CD14-positive monocyte (primary cell): ENCODE data around the gene ADSL. TPM values are rescaled to one million over a fixed set of nuclear protein-coding genes. Genes with fewer than 3 reads are reported as not detected.

Experiments used
- DNase-seq, 3 donors: peaks; one replicate each; pipeline ENCODE4 v3.0.0-alpha.2; 2011 to 2022
- H2AFZ ChIP-seq: 2 replicates; pipeline ENCODE4 v1.6.0; 2012; ENCODE audit warnings: mild to moderate bottlenecking, low read depth, low read length, inconsistent platforms; ENCODE audit not compliant: insufficient read depth, poor library complexity, severe bottlenecking
- H3K27ac ChIP-seq, 2 donors: 1 replicate in 1 of 2; 2 replicates in 1 of 2; pipeline ENCODE4 v1.5.1; 2012 to 2013; ENCODE audit warnings: low read length in 2 of 2, control low read depth in 1 of 2, inconsistent platforms in 1 of 2, low read depth in 1 of 2, mild to moderate bottlenecking in 1 of 2
- H3K27me3 ChIP-seq, 2 donors: one replicate each; pipeline versions ENCODE4 v1.6.0 to v1.6.1; 2011 to 2013; ENCODE audit warnings: low read length in 2 of 2; ENCODE audit not compliant: control insufficient read depth in 2 of 2, insufficient read depth in 2 of 2
- H3K36me3 ChIP-seq, 2 donors: replicated peaks in 1 of 2; 1 replicate in 1 of 2; 2 replicates in 1 of 2; pipeline versions ENCODE4 v1.5.1 to v1.6.1; 2012 to 2013; ENCODE audit warnings: low read length in 2 of 2, control low read depth in 1 of 2, inconsistent platforms in 1 of 2, mild to moderate bottlenecking in 1 of 2; ENCODE audit not compliant: insufficient read depth in 2 of 2, control insufficient read depth in 1 of 2
- H3K4me1 ChIP-seq, 2 donors: 1 replicate in 1 of 2; 2 replicates in 1 of 2; pipeline versions ENCODE4 v1.5.1 to v1.6.1; 2012 to 2013; ENCODE audit warnings: low read length in 2 of 2, control low read depth in 1 of 2, inconsistent platforms in 1 of 2, mild to moderate bottlenecking in 1 of 2, moderate library complexity in 1 of 2; ENCODE audit not compliant: insufficient read depth in 2 of 2, control insufficient read depth in 1 of 2
- H3K4me2 ChIP-seq: replicated peaks from 2 replicates; pipeline ENCODE3; 2012; ENCODE audit warnings: low read length, moderate library complexity, mild to moderate bottlenecking; ENCODE audit not compliant: poor library complexity, severe bottlenecking; ENCODE audit errors: extremely low read depth
- H3K4me3 ChIP-seq, 3 experiments: fragments of 200-600 bp in 1 of 3; sonication (generic) in 1 of 3; replicated peaks in 1 of 3; 1 replicate in 2 of 3; 2 replicates in 1 of 3; pipeline ENCODE4 v1.5.1; 2011 to 2013; ENCODE audit warnings: low read length in 3 of 3, mild to moderate bottlenecking in 3 of 3, control low read depth in 2 of 3, low read depth in 2 of 3, inconsistent platforms in 1 of 3, moderate library complexity in 1 of 3
- H3K79me2 ChIP-seq: 2 replicates; pipeline ENCODE4 v1.6.0; 2012; ENCODE audit warnings: mild to moderate bottlenecking, control low read depth, inconsistent platforms, low read length, moderate library complexity; ENCODE audit not compliant: insufficient read depth
- H3K9ac ChIP-seq: 2 replicates; pipeline ENCODE4 v1.6.0; 2017; ENCODE audit warnings: low read length, mild to moderate bottlenecking; ENCODE audit not compliant: insufficient read depth, poor library complexity, severe bottlenecking
- H3K9me3 ChIP-seq, 2 donors: replicated peaks in 1 of 2; 1 replicate in 1 of 2; 2 replicates in 1 of 2; pipeline versions ENCODE4 v1.5.1 to v1.6.1; 2012 to 2013; ENCODE audit warnings: low read length in 2 of 2, control low read depth in 1 of 2; ENCODE audit not compliant: control insufficient read depth in 1 of 2, insufficient read depth in 1 of 2
- H4K20me1 ChIP-seq: 2 replicates; pipeline ENCODE4 v1.6.0; 2012; ENCODE audit warnings: mild to moderate bottlenecking, low read length, control low read depth, moderate library complexity; ENCODE audit not compliant: insufficient read depth
- H3K27ac Mint-ChIP-seq, 7 donors: one replicate each; pipeline ENCODE4 v1.8.0; 2020; ENCODE audit warnings: mild to moderate bottlenecking in 7 of 7, mixed read lengths in 7 of 7, moderate library complexity in 6 of 7, inconsistent platforms in 2 of 7
- H3K27me3 Mint-ChIP-seq, 3 donors: one replicate each; pipeline ENCODE4 v1.8.0; 2021 to 2022; ENCODE audit warnings: low read depth in 3 of 3, mild to moderate bottlenecking in 3 of 3, mixed read lengths in 3 of 3, moderate library complexity in 3 of 3, inconsistent platforms in 1 of 3
- H3K36me3 Mint-ChIP-seq, 2 donors: one replicate each; pipeline ENCODE4 v1.8.0; 2020; ENCODE audit warnings: mixed read lengths in 2 of 2, inconsistent platforms in 1 of 2, mild to moderate bottlenecking in 1 of 2
- H3K4me1 Mint-ChIP-seq: one replicate; pipeline ENCODE4 v1.8.0; 2020; ENCODE audit warnings: mild to moderate bottlenecking, mixed read lengths
- H3K4me3 Mint-ChIP-seq, 2 donors: one replicate each; pipeline ENCODE4 v1.8.0; 2020; ENCODE audit warnings: mild to moderate bottlenecking in 2 of 2, mixed read lengths in 2 of 2, moderate library complexity in 1 of 2
- H3K9me3 Mint-ChIP-seq, 7 donors: one replicate each; pipeline ENCODE4 v1.8.0; 2020 to 2022; ENCODE audit warnings: mixed read lengths in 7 of 7, mild to moderate bottlenecking in 6 of 7, moderate library complexity in 6 of 7, inconsistent platforms in 2 of 7
- CTCF ChIP-seq: fragments of 200-600 bp; IDR thresholded peaks from one replicate; pipeline ENCODE4 v1.8.0; 2022; ENCODE audit warnings: antibody characterized with exemption, mild to moderate bottlenecking
- WGBS: methylation state at CpG from one replicate; pipeline ENCODE4 v1.1.5; 2013; ENCODE audit warnings: missing lambda C conversion rate; ENCODE audit not compliant: insufficient coverage; 5-methylcytosine and 5-hydroxymethylcytosine counted together
- intact Hi-C, 2 donors: fragments of 100-400 bp; cut with micrococcal nuclease; formaldehyde crosslinking; loops; one replicate each; pipeline versions ENCODE4 v1.15.0 to v1.15.1; 2023
- polyA plus RNA-seq, 3 donors: library from polyadenylated mRNA; depleted of rRNA in 1 of 3; unstranded in 2 of 3; stranded (reverse) in 1 of 3; fragments of 300-500 nt in 2 of 3; fragments of >200 nt in 1 of 3; fragmentation: Illumina TruSeq in 2 of 3; gene quantifications; 1 replicate in 2 of 3; 2 replicates in 1 of 3; pipeline ENCODE4 v1.2.3, GENCODE V29; 2012 to 2021

ADSL gene
- polyA plus RNA-seq, 3 donors, result 56.7 to 82.3 (median 65.1) TPM

DNA sequence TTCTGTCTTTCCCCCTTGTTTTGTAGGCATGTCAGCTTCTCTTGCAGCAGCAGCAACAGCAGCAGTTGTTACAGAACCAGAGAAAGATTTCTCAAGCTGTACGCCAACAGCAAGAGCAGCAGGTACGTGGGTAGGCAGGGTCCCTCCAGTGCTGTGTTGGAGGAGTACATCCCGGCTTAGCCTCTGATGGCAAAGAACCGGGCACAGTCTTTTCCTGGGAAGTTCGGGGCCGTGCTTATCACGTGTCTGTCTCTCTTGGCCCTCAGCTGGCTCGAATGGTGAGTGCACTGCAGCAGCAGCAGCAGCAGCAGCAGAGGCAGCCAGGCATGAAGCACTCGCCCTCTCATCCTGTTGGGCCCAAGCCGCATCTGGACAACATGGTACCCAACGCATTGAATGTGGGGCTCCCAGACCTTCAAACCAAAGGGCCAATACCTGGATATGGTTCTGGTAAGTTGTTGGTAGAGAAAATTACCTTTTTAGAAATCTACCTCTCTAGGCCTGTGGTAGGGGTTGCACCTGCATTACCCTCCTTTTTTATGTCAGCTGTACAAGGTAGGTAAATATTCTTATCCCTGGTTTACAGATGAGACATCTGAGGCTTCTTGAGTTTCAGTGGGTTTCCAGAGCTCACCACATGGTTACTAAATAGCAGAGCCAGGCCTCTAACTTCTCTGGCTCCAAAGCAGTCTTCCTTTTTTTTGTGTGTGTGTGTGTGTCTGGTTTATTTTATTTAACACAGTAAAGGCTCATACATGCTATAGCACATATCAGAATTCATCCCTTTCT is 45.2 kb upstream of the ADSL start:
- no peaks in the 10 kb centered on the region for H3K27me3 ChIP-seq
- H4K20me1 ChIP-seq, result peaks cover 8% of the 10 kb centered on the region
- no peak overlapping the region for H3K4me3 Mint-ChIP-seq
- H2AFZ ChIP-seq, result no peak overlapping the region
- no peaks in the 10 kb centered on the region for H3K9me3 Mint-ChIP-seq
- H3K27ac Mint-ChIP-seq, result no peak overlapping the region
- no peak overlapping the region for H3K4me3 ChIP-seq
- peaks cover 66 to 86% of the 10 kb centered on the region in 2 donors for H3K36me3 ChIP-seq
- no peaks in the 10 kb centered on the region for H3K79me2 ChIP-seq
- H3K27ac ChIP-seq, result no peak overlapping the region
- TF ChIP-seq CTCF, result no peak
- no peak for DNase-seq
- H3K4me2 ChIP-seq, result no peak overlapping the region
- H3K36me3 Mint-ChIP-seq, result peaks cover 62 to 85% of the 10 kb centered on the region in 2 donors
- intact Hi-C loops, result no loop called here
- H3K4me1 Mint-ChIP-seq, result no peaks in the 10 kb centered on the region
- no peaks in the 10 kb centered on the region for H3K9me3 ChIP-seq
- H3K9ac ChIP-seq, result no peak overlapping the region
- 98% methylated on average over 8 of the region's 11 CpGs for WGBS
- H3K27me3 Mint-ChIP-seq, result peaks cover 0 to 2% (median 0%) of the 10 kb centered on the region in 3 donors
- H3K4me1 ChIP-seq, result no peaks in the 10 kb centered on the region

DNA sequence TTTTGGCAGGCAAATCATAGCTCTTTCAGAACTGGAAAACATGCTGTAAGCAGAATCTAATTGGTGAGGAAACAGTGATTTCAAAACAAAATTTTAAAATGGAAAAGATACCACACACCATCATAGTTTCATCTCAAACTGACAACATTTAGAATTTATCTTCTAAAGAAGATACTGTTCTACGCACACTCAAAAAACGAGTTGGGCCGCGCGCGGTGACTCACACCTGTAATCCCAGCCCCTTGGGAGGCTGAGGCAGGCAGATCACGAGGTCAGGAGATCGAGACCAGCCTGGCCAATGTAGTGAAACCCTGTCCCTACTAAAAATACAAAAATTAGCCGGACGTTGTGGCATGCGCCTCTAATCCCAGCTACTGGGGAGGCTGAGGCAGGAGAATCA is 44.2 kb upstream of the ADSL start:
- H3K79me2 ChIP-seq, result no peaks in the 10 kb centered on the region
- Mint-ChIP-seq H3K4me1 (no peaks in the 10 kb centered on the region), H3K4me3 (no peak overlapping the region), H3K9me3 (no peaks in the 10 kb centered on the region), H3K36me3 (peaks cover 57 to 85% of the 10 kb centered on the region in 2 donors), H3K27ac (no peak overlapping the region), H3K27me3 (peaks cover 0 to 2% (median 0%) of the 10 kb centered on the region in 3 donors)
- TF ChIP-seq CTCF, result no peak
- WGBS, result 93% methylated on average over 9 of the region's 11 CpGs
- intact Hi-C loops, result no loop called here
- peaks cover 8% of the 10 kb centered on the region for H4K20me1 ChIP-seq
- no peak for DNase-seq
- no peak overlapping the region for H3K4me2 ChIP-seq
- no peaks in the 10 kb centered on the region for H3K4me1 ChIP-seq
- H3K4me3 ChIP-seq, result no peak overlapping the region
- no peaks in the 10 kb centered on the region for H3K27me3 ChIP-seq
- no peak overlapping the region for H2AFZ ChIP-seq
- H3K36me3 ChIP-seq, result peaks cover 68 to 88% of the 10 kb centered on the region in 2 donors
- no peak overlapping the region for H3K9ac ChIP-seq
- H3K27ac ChIP-seq, result no peak overlapping the region
- no peaks in the 10 kb centered on the region for H3K9me3 ChIP-seq
